GM12864 (cell line): ENCODE measurements around the gene CPA4.
"Not testable (repeated sequence)": the region's sequence is repeated elsewhere in the genome, so short reads cannot be mapped to it uniquely, and the experiment has no call there.

Experiments
- DNase-seq: peaks from one replicate; pipeline ENCODE4 v3.0.0-alpha.2; 2011; ENCODE audit warnings: low read depth
- H3K4me3 ChIP-seq: 2 replicates; pipeline ENCODE4 v1.5.1; 2011; ENCODE audit warnings: mild to moderate bottlenecking, low read depth, low read length, control low read depth
- CTCF ChIP-seq: IDR thresholded peaks from 2 replicates; pipeline ENCODE4 v1.5.1; 2011; ENCODE audit warnings: low read depth, mild to moderate bottlenecking, moderate library complexity, low read length, control low read depth, inconsistent platforms; ENCODE audit errors: missing control alignments

The CPA4 gene

GRCh38 chr7:130292682-130293257 lies at the start of gene CPA4:
TSS of gene CPA4 (plus strand) at chr7:130293161. CDS start at chr7:130293181, 20 bp downstream.
- no peak for DNase-seq
- no peak for TF ChIP-seq CTCF
- no peak within 1 kb of the TSS for H3K4me3 ChIP-seq

GRCh38 chr7:130243486-130243885 lies 49.5 kb upstream of the CPA4 start:
- not testable (repeated sequence) for DNase-seq, H3K4me3 ChIP-seq

- DNase-seq, H3K4me3 ChIP-seq: not testable (repeated sequence)
Observed at GRCh38 chr7:130246491-130246890, 46.5 kb upstream of the CPA4 start.

- H3K4me3 ChIP-seq, DNase-seq: not testable (repeated sequence)
Observed at GRCh38 chr7:130248842-130249241, 44.1 kb upstream of the CPA4 start.

- DNase-seq, H3K4me3 ChIP-seq: not testable (repeated sequence)
Observed at GRCh38 chr7:130249626-130250025, 43.3 kb upstream of the CPA4 start.

GRCh38 chr7:130254555-130254954 lies 38.4 kb upstream of the CPA4 start:
- no peak for DNase-seq
- no peak overlapping the region for H3K4me3 ChIP-seq
- no peak for TF ChIP-seq CTCF

GRCh38 chr7:130256704-130257103 lies 36.3 kb upstream of the CPA4 start:
- TF ChIP-seq CTCF, result no peak
- no peak for DNase-seq

GRCh38 chr7:130258494-130259078 lies 34.4 kb upstream of the CPA4 start:
- TF ChIP-seq CTCF, result no peak
- no peak for DNase-seq
- H3K4me3 ChIP-seq, result no peak overlapping the region

More at GRCh38 chr7:130256704-130257103, 36.3 kb upstream of the CPA4 start:
- H3K4me3 ChIP-seq, result no peak overlapping the region

- TF ChIP-seq CTCF, result no peak
- no peak for DNase-seq
- no peak overlapping the region for H3K4me3 ChIP-seq
Observed at GRCh38 chr7:130262448-130262847, 30.5 kb upstream of the CPA4 start.
